Calu3 (cell line): Measurements from ENCODE around the gene MIDN. TPM values are rescaled to one million over a fixed set of nuclear protein-coding genes. Genes with fewer than 3 reads are reported as not detected.

ENCODE experiments used
- BruUV-seq: library from RNA; stranded (reverse); fragments of 400-500 nt; replicated peaks from 2 replicates; lab custom pipeline; 2021; lab: Mats Ljungman, UMichigan
- CTCF ChIA-PET: fragments of 300-600 bp; sonication (Branson Sonifier 250); formaldehyde crosslinking; loops from one replicate; lab custom pipeline; 2022; ENCODE audit warnings: antibody characterized with exemption; lab: Charles Lee
- DNase-seq: peaks from one replicate; pipeline ENCODE4 v3.0.0; 2022
- H3K27ac Mint-ChIP-seq: one replicate; pipeline ENCODE4 v1.8.0; 2022; ENCODE audit warnings: mixed read lengths; ENCODE audit not compliant: unreplicated experiment
- H3K27me3 Mint-ChIP-seq: one replicate; pipeline ENCODE4 v1.8.0; 2022; ENCODE audit warnings: mixed read lengths; ENCODE audit not compliant: unreplicated experiment
- H3K36me3 Mint-ChIP-seq: one replicate; pipeline ENCODE4 v1.8.0; 2022; ENCODE audit warnings: mild to moderate bottlenecking, moderate library complexity, mixed read lengths; ENCODE audit not compliant: insufficient read depth, unreplicated experiment
- H3K4me1 Mint-ChIP-seq: one replicate; pipeline ENCODE4 v1.8.0; 2022; ENCODE audit warnings: mild to moderate bottlenecking, low read depth, mixed read lengths; ENCODE audit not compliant: unreplicated experiment
- H3K4me3 Mint-ChIP-seq: one replicate; pipeline ENCODE4 v1.8.0; 2022; ENCODE audit warnings: mild to moderate bottlenecking, low read depth, moderate library complexity, mixed read lengths; ENCODE audit not compliant: unreplicated experiment
- H3K9me3 Mint-ChIP-seq: one replicate; pipeline ENCODE4 v1.8.0; 2022; ENCODE audit warnings: low read depth, mixed read lengths; ENCODE audit not compliant: unreplicated experiment
- CTCF ChIP-seq: fragments of 200-600 bp; IDR thresholded peaks from one replicate; pipeline ENCODE4 v1.8.0; 2022; ENCODE audit warnings: antibody characterized with exemption; ENCODE audit not compliant: unreplicated experiment
- intact Hi-C: fragments of 100-400 bp; cut with micrococcal nuclease; formaldehyde crosslinking; loops from one replicate; pipeline ENCODE4 v1.10.0; 2022; ENCODE audit not compliant: unreplicated experiment
- total RNA-seq: library from RNA; stranded (reverse); gene quantifications from 2 replicates; pipeline ENCODE4 v1.2.3, GENCODE V29; 2022

The MIDN gene
- total RNA-seq, 1 experiment from 2014 or later = 61.8 TPM

GRCh38 chr19:1251330-1252220 lies 3.2 kb downstream of the MIDN start:
- Mint-ChIP-seq H3K36me3 (peaks cover 78% of the 10 kb centered on the region), H3K27ac (peak overlapping the region; percentile 93), H3K4me1 (no peaks in the 10 kb centered on the region), H3K27me3 (no peaks in the 10 kb centered on the region), H3K4me3 (peak overlapping the region; percentile 88), H3K9me3 (no peaks in the 10 kb centered on the region)
- no peak for TF ChIP-seq CTCF
- no peak for DNase-seq
- TSS peak; percentile 43 for BruUV-seq
- CTCF ChIA-PET = no interaction called here
- intact Hi-C loops = no loop called here

GRCh38 chr19:1252221-1252820 lies 3.9 kb downstream of the MIDN start:
- no TSS peak for BruUV-seq
- CTCF ChIA-PET = interaction anchor here (0.7 to 1.7 kb wide), 3 partner anchors 8 to 495 kb away, joined by 3 to 9 read pairs (median 9); no protein-coding TSS in a partner anchor
- H3K4me1 Mint-ChIP-seq = peaks cover under 1% of the 10 kb centered on the region
- no peaks in the 10 kb centered on the region for H3K27me3 Mint-ChIP-seq
- DNase-seq = peak; percentile 78
- H3K36me3 Mint-ChIP-seq = peaks cover 84% of the 10 kb centered on the region
- peak overlapping the region; percentile 93 for H3K27ac Mint-ChIP-seq
- intact Hi-C loops = no loop called here
- no peaks in the 10 kb centered on the region for H3K9me3 Mint-ChIP-seq
- TF ChIP-seq CTCF = no peak
- peak overlapping the region; percentile 88 for H3K4me3 Mint-ChIP-seq

- peak overlapping the region; percentile 93 for H3K27ac Mint-ChIP-seq
- CTCF ChIA-PET = interaction anchor here (0.6 to 1.7 kb wide), 5 partner anchors 9 to 495 kb away, joined by 3 to 9 read pairs (median 6); no protein-coding TSS in a partner anchor
- peaks cover 91% of the 10 kb centered on the region for H3K36me3 Mint-ChIP-seq
- no peaks in the 10 kb centered on the region for H3K27me3 Mint-ChIP-seq
- intact Hi-C loops = no loop called here
- H3K4me3 Mint-ChIP-seq = peak overlapping the region; percentile 88
- TF ChIP-seq CTCF = no peak
- peaks cover 7% of the 10 kb centered on the region for H3K4me1 Mint-ChIP-seq
- no peaks in the 10 kb centered on the region for H3K9me3 Mint-ChIP-seq
- DNase-seq = peak; percentile 73
- no TSS peak for BruUV-seq
Observed at GRCh38 chr19:1252821-1253513, 4.6 kb downstream of the MIDN start.

- peaks cover 93% of the 10 kb centered on the region for H3K36me3 Mint-ChIP-seq
- intact Hi-C loops = no loop called here
- H3K4me1 Mint-ChIP-seq = peaks cover 8% of the 10 kb centered on the region
- no TSS peak for BruUV-seq
- no peak for TF ChIP-seq CTCF
- H3K27me3 Mint-ChIP-seq = no peaks in the 10 kb centered on the region
- H3K27ac Mint-ChIP-seq = peak overlapping the region; percentile 44
- peak; percentile 53 for DNase-seq
- peak overlapping the region; percentile 88 for H3K4me3 Mint-ChIP-seq
- CTCF ChIA-PET = interaction anchor here (1.4 to 1.7 kb wide), 3 partner anchors 8 to 13 kb away, joined by 6 to 9 read pairs (median 9); no protein-coding TSS in a partner anchor
- no peaks in the 10 kb centered on the region for H3K9me3 Mint-ChIP-seq
Observed at GRCh38 chr19:1253514-1254080, 5.2 kb downstream of the MIDN start.
